Measurements from ENCODE around the gene BEND7.
"Not testable (repeated sequence)": the region's sequence is repeated elsewhere in the genome, so short reads cannot be mapped to it uniquely, and the experiment has no call there.

BEND7 gene

DNA sequence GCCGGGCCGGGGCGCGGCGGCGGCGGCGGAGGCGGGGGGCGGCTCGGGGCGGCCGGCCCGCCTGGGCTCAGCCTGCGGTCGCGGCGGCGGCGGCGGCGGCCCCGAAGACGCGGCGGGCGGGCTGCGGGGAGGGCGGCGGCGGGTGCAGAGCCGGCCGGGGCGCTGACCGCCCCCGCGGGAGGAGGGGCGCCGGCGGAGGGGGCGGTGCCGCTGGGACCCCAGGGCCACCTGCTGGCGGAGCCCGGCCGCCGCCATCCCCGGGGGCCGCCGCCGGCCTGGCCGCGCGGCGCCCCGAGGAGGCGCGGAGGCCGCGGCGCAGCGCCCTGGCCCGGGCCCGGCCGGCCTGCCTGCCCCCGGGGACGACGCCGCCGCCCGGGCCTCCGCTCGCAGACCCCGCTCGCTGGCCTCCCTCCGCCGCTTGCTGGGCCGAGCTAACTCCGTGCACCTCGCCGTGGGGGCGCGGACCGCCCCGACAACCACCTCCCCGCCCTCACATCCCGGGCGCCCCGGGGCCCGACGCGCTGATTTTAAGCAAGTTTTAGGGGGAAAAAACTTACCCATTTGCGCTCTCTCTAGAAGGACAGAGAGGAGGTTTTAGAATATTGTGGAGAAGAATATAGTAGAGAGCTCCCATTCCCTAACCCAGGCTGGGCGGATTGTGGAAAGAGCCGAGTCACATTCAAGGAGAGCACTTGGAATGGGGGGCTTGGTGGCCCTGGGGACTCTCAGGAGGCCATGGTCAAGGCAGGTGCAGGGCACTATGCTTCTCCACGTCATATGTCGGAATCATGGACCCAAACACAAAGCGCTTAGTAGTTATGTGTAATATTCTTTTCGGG lies at the start of gene BEND7:
BEND7 (minus strand) TSS at position 140 of the 839 bp plus-strand sequence. CDS start 481 bp downstream, outside the sequence.
- DNase-seq: no peak

- DNase-seq: no peak
Observed at GRCh38 chr10:13573960-13574359, 45.1 kb upstream of the BEND7 start.

- DNase-seq: no peak
Observed at GRCh38 chr10:13571541-13571940, 42.7 kb upstream of the BEND7 start.

- no peak for DNase-seq
Observed at GRCh38 chr10:13567030-13567429, 38.2 kb upstream of the BEND7 start.

- DNase-seq: no peak
Observed at GRCh38 chr10:13564576-13564975, 35.8 kb upstream of the BEND7 start.

DNA sequence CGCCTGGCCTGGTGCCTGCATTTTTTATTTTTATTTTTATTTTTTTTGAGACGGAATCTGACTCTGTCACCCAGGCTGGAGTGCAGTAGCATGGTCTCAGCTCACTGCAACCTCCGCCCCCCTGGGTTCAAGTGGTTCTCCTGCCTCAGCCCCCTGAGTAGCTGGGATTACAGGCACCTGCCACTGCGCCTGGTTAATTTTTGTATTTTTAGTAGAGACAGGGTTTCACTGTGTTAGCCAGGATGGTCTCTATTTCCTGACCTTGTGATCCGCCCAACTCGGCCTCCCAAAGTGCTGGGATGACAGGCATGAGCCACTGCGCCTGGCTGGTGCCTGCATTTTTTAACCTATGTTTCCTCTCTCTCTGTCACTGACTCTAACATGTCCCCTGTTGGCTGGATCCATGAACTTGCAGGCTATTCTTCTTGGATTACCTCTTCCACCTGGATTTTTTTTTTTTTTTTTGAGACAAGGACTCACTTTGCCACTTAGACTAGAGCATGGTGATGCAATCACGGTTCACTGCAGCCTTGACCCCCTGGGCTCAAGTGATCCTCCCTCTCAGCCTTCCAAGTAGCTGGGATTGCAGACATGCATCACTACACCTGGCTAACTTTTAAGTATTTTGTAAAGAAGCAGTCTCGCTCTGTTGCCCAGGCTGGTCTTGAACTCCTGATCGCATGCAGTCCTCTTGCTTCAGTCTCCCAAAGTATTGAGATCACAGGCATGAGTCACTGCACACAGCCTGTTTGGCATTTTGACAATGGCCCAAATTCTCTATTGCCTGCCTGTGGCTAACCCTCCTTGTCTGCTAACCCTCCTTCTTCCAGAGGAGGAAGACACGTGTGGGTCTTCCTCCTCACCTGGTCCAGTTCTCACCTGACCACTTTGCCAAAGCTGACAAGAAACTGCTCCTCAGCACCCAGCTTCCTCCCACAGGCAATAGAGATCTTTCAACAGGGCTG lies 34.9 kb upstream of the BEND7 start:
- no peak for DNase-seq

DNA sequence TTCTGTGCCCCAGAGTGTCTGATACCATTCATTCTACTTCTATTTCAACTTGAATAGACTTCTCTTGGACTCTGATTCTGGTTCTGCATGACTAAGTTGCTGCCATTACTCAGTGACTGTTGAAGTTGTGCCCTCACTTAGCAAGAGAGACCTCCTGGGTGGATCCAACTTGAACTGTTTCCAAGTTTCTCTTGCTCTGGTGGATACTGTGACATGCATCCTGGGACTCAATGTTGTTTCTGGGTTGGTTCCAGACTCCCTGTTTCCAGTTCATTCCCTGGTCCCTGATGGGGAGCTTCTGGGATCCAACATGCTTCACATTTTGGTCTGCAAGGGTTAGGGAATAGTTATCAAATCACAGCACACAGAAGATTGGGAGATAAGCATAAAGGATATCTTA lies 31.8 kb upstream of the BEND7 start:
- no peak for DNase-seq

- no peak for DNase-seq
Observed at GRCh38 chr10:13559124-13559700, 30.4 kb upstream of the BEND7 start.

DNA sequence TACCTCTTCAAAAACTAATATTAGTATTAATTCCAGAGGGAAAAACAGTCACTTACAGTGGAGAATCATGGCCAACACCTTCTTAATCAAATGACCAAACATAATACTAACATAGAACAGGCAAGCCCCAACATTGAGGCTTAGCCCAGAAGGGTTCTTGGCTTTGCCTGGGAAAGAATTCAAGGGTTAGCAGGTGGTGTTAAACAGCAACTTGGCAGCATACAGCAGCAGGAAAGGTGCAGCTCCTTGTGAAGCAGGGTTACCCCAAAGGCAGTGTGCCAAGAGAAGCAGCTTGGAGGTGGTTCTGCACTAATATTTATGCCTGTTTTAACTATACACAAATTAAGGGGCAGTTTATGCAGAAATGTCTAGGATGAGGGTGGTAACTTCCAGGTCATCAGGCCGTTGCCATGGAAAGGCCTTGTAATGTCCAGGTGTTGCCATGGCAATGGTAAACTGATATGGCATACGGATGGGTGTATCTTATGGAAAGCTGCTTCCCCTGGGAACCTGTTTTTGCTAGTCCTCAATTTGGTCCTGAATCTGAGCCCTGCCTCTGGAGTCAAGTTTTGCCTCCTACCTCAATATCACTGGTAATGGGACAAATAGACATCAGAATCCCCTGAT lies 27.2 kb upstream of the BEND7 start:
- DNase-seq: no peak

DNA sequence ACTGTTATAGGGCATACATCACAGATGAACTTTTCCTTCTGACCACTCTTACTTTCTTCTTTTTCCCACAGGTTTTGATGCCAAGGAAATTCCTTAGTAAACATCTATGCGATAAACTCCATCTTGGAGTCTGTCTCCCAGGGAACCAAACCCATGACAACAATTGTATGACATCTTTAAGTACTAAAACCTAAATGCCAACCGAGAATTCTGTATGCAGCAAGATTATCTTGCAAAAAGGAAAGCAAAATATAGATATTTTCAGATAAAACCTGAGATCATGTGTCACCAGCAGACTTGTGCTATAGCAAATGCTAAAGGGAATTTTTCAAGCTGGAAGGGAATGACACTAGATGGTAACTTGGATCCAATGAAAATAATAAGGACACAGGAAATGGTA lies 22.0 kb upstream of the BEND7 start:
- no peak for DNase-seq

DNA sequence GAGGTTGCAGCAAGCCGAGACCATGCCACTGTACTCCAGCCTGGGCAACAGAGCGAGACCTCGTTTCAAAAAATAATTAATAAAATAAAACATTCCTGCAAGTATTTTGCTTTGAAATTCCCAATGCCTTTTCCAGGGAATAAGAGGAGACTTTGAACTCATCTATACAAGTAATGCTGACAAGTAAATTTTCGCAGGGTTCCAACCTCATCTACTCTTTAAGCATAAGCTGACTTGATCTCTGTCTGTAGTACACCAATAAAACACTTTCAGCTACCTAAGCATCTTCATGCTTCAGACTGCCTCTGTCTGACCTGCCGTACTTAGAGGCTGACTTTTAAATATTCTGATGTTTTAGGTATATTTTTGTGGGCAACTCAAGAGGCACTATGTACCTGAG lies 13.7 kb upstream of the BEND7 start:
- no peak for DNase-seq

DNA sequence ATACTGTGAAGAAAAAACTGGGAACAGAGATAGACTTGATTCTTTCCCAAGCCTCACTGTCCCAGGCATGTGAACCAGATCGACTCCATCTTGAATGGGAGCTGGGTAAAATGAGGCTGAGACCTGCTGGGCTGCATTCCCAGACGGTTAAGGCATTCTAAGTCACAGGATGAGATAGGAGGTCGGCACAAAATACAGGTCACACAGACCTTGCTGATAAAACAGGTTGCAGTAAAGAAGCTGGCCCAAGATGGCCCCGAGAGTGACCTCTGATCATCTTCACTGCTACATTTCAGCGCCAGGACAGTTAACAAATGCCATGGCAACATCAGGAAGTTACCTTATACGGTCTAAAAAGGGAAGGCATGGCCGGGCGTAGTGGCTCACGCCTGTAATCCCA lies 9.2 kb upstream of the BEND7 start:
- not testable (repeated sequence) for DNase-seq

GRCh38 chr10:13536674-13537366 lies 8.0 kb upstream of the BEND7 start:
- DNase-seq: no peak

DNA sequence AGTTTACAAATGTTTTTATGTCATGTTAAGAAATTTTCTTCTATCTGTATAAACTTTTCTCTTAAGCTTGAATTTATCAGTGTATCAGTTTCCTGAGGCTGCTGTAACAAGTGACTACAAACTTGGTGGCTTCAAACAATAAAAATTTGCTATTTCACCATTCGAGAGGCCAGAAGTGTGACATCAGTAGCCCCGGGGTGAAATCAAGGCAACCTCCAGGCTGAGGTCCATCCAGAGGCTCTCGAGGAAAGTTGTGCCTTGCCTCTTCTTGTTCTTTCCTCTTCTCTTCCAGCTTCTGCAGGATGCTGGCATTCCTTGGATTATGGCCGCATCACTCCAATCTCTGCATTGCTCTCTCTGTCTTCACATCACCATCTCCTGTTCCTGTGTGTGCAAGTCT lies 6.5 kb upstream of the BEND7 start:
- DNase-seq: no peak

DNA sequence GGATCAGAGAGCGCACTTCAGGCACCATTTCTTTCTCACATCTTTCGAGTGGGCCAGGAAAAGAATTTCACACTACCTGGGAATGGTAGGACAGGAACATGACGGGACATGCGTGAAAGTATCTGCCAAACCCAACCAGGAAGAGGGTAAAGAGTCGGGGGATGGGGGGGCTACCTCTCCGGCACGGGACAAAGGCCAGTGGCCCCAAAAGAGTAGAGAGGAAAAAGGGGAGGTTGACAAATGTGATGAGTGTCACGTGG lies 830 bp upstream of the BEND7 start:
- no peak for DNase-seq

GRCh38 chr10:13528123-13528874 lies 515 bp downstream of the BEND7 start:
- no peak for DNase-seq

- no peak for DNase-seq
Observed at GRCh38 chr10:13527864-13528122, 1.0 kb downstream of the BEND7 start.

DNA sequence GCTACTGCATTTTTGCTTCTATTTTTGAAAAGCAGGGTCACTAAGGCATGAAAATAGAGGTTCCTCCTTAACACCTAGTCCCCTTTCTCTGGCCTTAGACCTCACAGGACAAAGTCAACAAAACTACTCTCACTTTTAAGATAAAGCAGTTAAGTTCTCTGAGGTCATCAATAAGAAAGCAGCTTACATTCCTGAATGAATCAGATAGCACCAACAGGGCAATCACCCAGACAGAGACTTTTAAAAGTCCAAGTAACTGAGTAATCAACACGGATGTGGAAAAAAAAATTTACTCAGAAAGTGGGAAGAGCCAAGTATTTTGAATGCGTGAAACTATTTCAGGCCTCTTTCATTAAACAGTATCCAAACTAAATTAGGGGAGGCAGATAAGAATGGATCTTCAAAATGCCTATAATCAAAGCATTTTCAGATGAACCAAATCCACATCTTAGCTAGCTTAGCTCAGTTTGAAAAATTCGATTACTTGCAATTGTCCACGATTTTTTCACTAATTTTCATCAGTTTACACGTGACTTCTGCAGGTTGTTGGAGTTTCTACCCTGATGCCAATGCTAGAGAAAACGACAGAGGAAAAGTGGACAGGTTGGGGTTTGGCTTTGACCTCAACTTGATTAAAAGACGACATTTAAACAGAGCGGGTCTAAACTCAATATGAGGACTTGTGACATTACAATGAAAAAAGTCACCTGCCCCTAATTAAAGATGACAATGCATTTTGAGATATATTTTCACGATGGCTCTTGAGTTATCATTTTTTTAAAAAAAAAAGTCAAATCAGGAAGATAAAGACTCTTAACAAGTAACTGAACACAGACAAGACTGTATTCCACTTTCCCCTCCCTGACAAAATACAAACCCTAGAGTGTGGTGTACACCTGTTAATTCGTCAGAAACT lies 1.6 kb downstream of the BEND7 start:
- no peak for DNase-seq

GRCh38 chr10:13525663-13526062 lies 3.2 kb downstream of the BEND7 start:
- no peak for DNase-seq

DNA sequence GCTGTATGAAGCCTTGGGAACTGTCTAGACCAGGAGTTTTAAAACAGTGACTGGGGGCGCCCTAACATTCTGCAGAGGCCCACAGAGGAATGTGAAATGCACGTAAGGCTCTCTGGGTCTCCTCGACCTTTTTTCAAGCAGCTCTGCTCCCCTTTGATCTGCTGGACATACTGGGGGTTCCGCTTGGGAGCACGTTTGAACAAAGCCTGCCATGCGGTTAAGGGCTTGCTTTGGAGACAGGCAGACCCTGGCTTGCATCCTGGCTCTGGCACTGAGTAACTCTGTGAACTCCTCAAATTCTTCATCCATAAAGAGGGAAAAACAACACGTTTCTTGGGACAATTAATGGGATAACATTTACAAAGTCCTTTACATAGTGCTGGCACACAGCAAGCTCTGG lies 7.8 kb downstream of the BEND7 start:
- DNase-seq: no peak

GRCh38 chr10:13520194-13520593 lies 8.6 kb downstream of the BEND7 start:
- DNase-seq: no peak

Measured in stimulated activated naive CD4-positive, alpha-beta T cell (primary cell).